Loucy (cell line): Measurements from ENCODE around the gene CMTM8.

Experiments used
- H2AFZ ChIP-seq: fragments of 200-600 bp; sonication (generic); 2 replicates; pipeline ENCODE4 v1.6.0; 2016; ENCODE audit warnings: antibody characterized with exemption, mild to moderate bottlenecking, low read length, moderate library complexity
- H3F3A ChIP-seq: fragments of 200-600 bp; 2 replicates; pipeline ENCODE4 v1.6.0; 2016; ENCODE audit warnings: antibody characterized with exemption, low read depth, mild to moderate bottlenecking
- H3K27me3 ChIP-seq: fragments of 200-600 bp; sonication (generic); 2 replicates; pipeline ENCODE4 v1.6.1; 2014; ENCODE audit warnings: low read length, mild to moderate bottlenecking; ENCODE audit not compliant: insufficient read depth, poor library complexity, severe bottlenecking
- H3K36me3 ChIP-seq: fragments of 200-600 bp; sonication (generic); 2 replicates; pipeline ENCODE4 v1.6.1; 2016; ENCODE audit warnings: low read length; ENCODE audit not compliant: insufficient read depth
- H3K4me1 ChIP-seq: fragments of 200-600 bp; sonication (generic); 2 replicates; pipeline ENCODE4 v1.5.1; 2014; ENCODE audit warnings: low read length, mild to moderate bottlenecking; ENCODE audit not compliant: insufficient read depth, poor library complexity, severe bottlenecking
- H3K4me2 ChIP-seq: fragments of 200-600 bp; sonication (generic); 2 replicates; pipeline ENCODE4 v1.6.0; 2014; ENCODE audit warnings: antibody characterized with exemption, low read length, low read depth, mild to moderate bottlenecking; ENCODE audit not compliant: poor library complexity, severe bottlenecking
- H3K4me3 ChIP-seq: fragments of 200-600 bp; sonication (generic); 2 replicates; pipeline ENCODE4 v1.5.1; 2014; ENCODE audit warnings: low read length, mild to moderate bottlenecking, mixed read lengths; ENCODE audit not compliant: poor library complexity, severe bottlenecking
- H3K79me2 ChIP-seq: fragments of 200-600 bp; sonication (generic); 2 replicates; pipeline ENCODE4 v1.6.1; 2014; ENCODE audit warnings: low read length; ENCODE audit not compliant: insufficient read depth
- H3K9ac ChIP-seq: fragments of 200-600 bp; sonication (generic); 2 replicates; pipeline ENCODE4 v1.6.0; 2014; ENCODE audit warnings: mild to moderate bottlenecking, low read depth, low read length, moderate library complexity; ENCODE audit not compliant: poor library complexity, severe bottlenecking
- H3K9me2 ChIP-seq: fragments of 200-600 bp; sonication (generic); replicated peaks from 2 replicates; pipeline ENCODE4 v1.6.1; 2016; ENCODE audit warnings: low read depth, low read length, mixed read lengths
- H3K9me3 ChIP-seq: fragments of 200-600 bp; sonication (generic); 2 replicates; pipeline ENCODE4 v1.6.1; 2014; ENCODE audit warnings: mild to moderate bottlenecking, antibody characterized with exemption, low read length, low read depth; ENCODE audit not compliant: insufficient read depth
- H4K20me1 ChIP-seq: fragments of 200-600 bp; sonication (generic); 2 replicates; pipeline ENCODE4 v1.6.0; 2014; ENCODE audit warnings: antibody characterized with exemption, low read length, mild to moderate bottlenecking; ENCODE audit not compliant: insufficient read depth, poor library complexity, severe bottlenecking
- CTCF ChIP-seq: fragments of 200-600 bp; sonication (generic); conservative IDR thresholded peaks from 2 replicates; pipeline ENCODE4 v1.5.1; 2014; ENCODE audit warnings: mild to moderate bottlenecking, antibody characterized with exemption, low read length
- EZH2phosphoT487 ChIP-seq: fragments of 200-600 bp; IDR thresholded peaks from 2 replicates; pipeline ENCODE4 v1.6.1; 2018; ENCODE audit warnings: antibody characterized with exemption, mild to moderate bottlenecking, moderate library complexity, borderline replicate concordance

CMTM8 gene

GRCh38 chr3:32200992-32201758, 37.3 kb upstream of the CMTM8 start:
- Histone ChIP-seq H3K9ac (no peak overlapping the region), H3K9me3 (no peaks in the 10 kb centered on the region), H3K4me3 (no peak overlapping the region), H3K27me3 (no peaks in the 10 kb centered on the region), H3K9me2 (no peaks in the 10 kb centered on the region), H3F3A (no peaks in the 10 kb centered on the region), H2AFZ (no peak overlapping the region), H3K79me2 (no peaks in the 10 kb centered on the region), H3K4me2 (no peak overlapping the region), H4K20me1 (no peaks in the 10 kb centered on the region), H3K4me1 (no peaks in the 10 kb centered on the region), H3K36me3 (no peaks in the 10 kb centered on the region)
- no peak for TF ChIP-seq EZH2phosphoT487
- no peak for TF ChIP-seq CTCF

GRCh38 chr3:32202496-32202895, 36.0 kb upstream of the CMTM8 start:
- Histone ChIP-seq H3K9me2 (no peaks in the 10 kb centered on the region), H2AFZ (no peak overlapping the region), H3K36me3 (no peaks in the 10 kb centered on the region), H3K79me2 (no peaks in the 10 kb centered on the region), H3F3A (no peaks in the 10 kb centered on the region), H3K9ac (no peak overlapping the region), H3K4me1 (no peaks in the 10 kb centered on the region), H3K9me3 (no peaks in the 10 kb centered on the region), H3K27me3 (no peaks in the 10 kb centered on the region), H3K4me3 (no peak overlapping the region), H4K20me1 (no peaks in the 10 kb centered on the region), H3K4me2 (no peak overlapping the region)
- TF ChIP-seq CTCF: no peak
- TF ChIP-seq EZH2phosphoT487: no peak

GRCh38 chr3:32203854-32204253, 34.6 kb upstream of the CMTM8 start:
- TF ChIP-seq EZH2phosphoT487: no peak
- TF ChIP-seq CTCF: no peak
- H3K9ac ChIP-seq: no peak overlapping the region
- H3K9me2 ChIP-seq: no peaks in the 10 kb centered on the region
- no peaks in the 10 kb centered on the region for H3K9me3 ChIP-seq
- H3K36me3 ChIP-seq: no peaks in the 10 kb centered on the region
- H4K20me1 ChIP-seq: no peaks in the 10 kb centered on the region
- no peak overlapping the region for H3K4me3 ChIP-seq
- no peaks in the 10 kb centered on the region for H3F3A ChIP-seq
- no peaks in the 10 kb centered on the region for H3K4me1 ChIP-seq
- no peak overlapping the region for H2AFZ ChIP-seq
- no peak overlapping the region for H3K4me2 ChIP-seq
- H3K27me3 ChIP-seq: no peaks in the 10 kb centered on the region
- no peaks in the 10 kb centered on the region for H3K79me2 ChIP-seq
